Mesendoderm (in vitro differentiated cells): ENCODE results near the gene CAMK2G. TPM values are rescaled to one million over a fixed set of nuclear protein-coding genes. Genes with fewer than 3 reads are reported as not detected.

ENCODE experiments used
- DNase-seq: peaks from one replicate; pipeline ENCODE4 v3.0.0; 2013
- H2AK5ac ChIP-seq: 2 replicates; pipeline ENCODE4 v1.6.1; 2013; ENCODE audit warnings: low read length, inconsistent platforms
- H2BK120ac ChIP-seq: 2 replicates; pipeline ENCODE4 v1.6.1; 2013; ENCODE audit warnings: low read depth, mild to moderate bottlenecking, low read length, moderate library complexity, mixed read lengths
- H2BK15ac ChIP-seq: replicated peaks from 2 replicates; pipeline ENCODE4 v1.6.1; 2013; ENCODE audit warnings: low read depth, mild to moderate bottlenecking, moderate library complexity
- H2BK5ac ChIP-seq: 2 replicates; pipeline ENCODE4 v1.6.1; 2013; ENCODE audit warnings: low read length, inconsistent platforms
- H3K18ac ChIP-seq: 2 replicates; pipeline ENCODE4 v1.6.1; 2013; ENCODE audit warnings: mild to moderate bottlenecking, low read length, mixed read lengths
- H3K23ac ChIP-seq: one replicate; pipeline ENCODE4 v1.6.1; 2013; ENCODE audit warnings: low read length
- H3K27ac ChIP-seq: 2 replicates; pipeline ENCODE4 v1.5.1; 2013; ENCODE audit warnings: low read depth, mild to moderate bottlenecking, inconsistent platforms, low read length, moderate library complexity
- H3K27me3 ChIP-seq: 2 replicates; pipeline ENCODE4 v1.6.1; 2013; ENCODE audit warnings: low read length, control low read depth, mild to moderate bottlenecking, inconsistent platforms; ENCODE audit not compliant: insufficient read depth, poor library complexity
- H3K36me3 ChIP-seq: 2 replicates; pipeline ENCODE4 v1.6.1; 2013; ENCODE audit warnings: low read length, inconsistent platforms; ENCODE audit not compliant: control insufficient read depth, insufficient read depth
- H3K4ac ChIP-seq: one replicate; pipeline ENCODE4 v1.6.1; 2013; ENCODE audit warnings: low read depth, mild to moderate bottlenecking, low read length, moderate library complexity
- H3K4me1 ChIP-seq: 2 replicates; pipeline ENCODE4 v1.6.1; 2013; ENCODE audit warnings: low read depth, low read length, inconsistent platforms; ENCODE audit not compliant: control insufficient read depth
- H3K4me2 ChIP-seq: 2 replicates; pipeline ENCODE4 v1.6.1; 2013; ENCODE audit warnings: low read length
- H3K4me3 ChIP-seq: 2 replicates; pipeline ENCODE4 v1.5.1; 2013; ENCODE audit warnings: mild to moderate bottlenecking, low read length
- H3K56ac ChIP-seq: one replicate; pipeline ENCODE4 v1.6.1; 2013; ENCODE audit warnings: low read length
- H3K79me1 ChIP-seq: 2 replicates; pipeline ENCODE4 v1.6.1; 2013; ENCODE audit warnings: low read length, inconsistent platforms
- H3K79me2 ChIP-seq: 2 replicates; pipeline ENCODE4 v1.6.1; 2013; ENCODE audit warnings: mild to moderate bottlenecking, low read length; ENCODE audit not compliant: control insufficient read depth, insufficient read depth
- H3K9ac ChIP-seq: 2 replicates; pipeline ENCODE4 v1.6.1; 2013; ENCODE audit warnings: low read length, inconsistent platforms
- H4K5ac ChIP-seq: one replicate; pipeline ENCODE4 v1.6.1; 2013; ENCODE audit warnings: low read length
- H4K8ac ChIP-seq: one replicate; pipeline ENCODE4 v1.6.1; 2013; ENCODE audit warnings: low read depth, mild to moderate bottlenecking, control low read depth, low read length, moderate library complexity
- whole genome bisulfite sequencing: extraction: QIAGEN DNeasy Blood & Tissue Kit; methylation state at CpG from one replicate; pipeline ENCODE4 v1.1.7; 2013; ENCODE audit warnings: low lambda C conversion rate, missing lambda C conversion rate; ENCODE audit not compliant: insufficient coverage; ENCODE audit errors: extremely low coverage; 5-methylcytosine and 5-hydroxymethylcytosine counted together
- small RNA-seq: library from polyadenylated mRNA; stranded (forward); fragments of <200 nt; extraction: miRNeasy Mini kit (QIAGEN cat#:217004); gene quantifications from one replicate; pipeline ENCODE3, GENCODE V24; 2013; ENCODE audit not compliant: insufficient read depth

The CAMK2G gene

DNA sequence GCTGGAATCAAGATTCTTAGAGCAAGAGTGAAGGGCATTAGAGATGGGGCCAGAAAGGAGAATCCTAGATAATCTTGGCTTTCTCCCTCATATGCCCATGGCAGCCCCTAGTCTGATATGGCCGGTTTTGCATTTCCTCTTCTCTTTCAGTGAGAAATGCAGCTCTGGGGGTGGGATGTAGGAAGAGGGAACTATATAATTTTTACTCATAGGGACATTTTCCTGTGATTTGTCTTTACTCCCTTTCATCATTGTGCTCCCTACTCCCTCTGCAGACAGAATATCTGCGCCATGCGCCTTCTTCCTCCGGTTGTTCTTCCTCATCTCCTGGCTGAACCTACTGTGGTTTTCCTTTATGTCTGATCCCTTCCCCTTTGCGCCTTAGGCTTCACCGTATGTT, 109.3 kb downstream of the CAMK2G start:
- no CpG with 5 or more reads among the region's 6 CpGs for WGBS
- no peak overlapping the region for H3K9ac ChIP-seq
- H3K79me2 ChIP-seq, result no peaks in the 10 kb centered on the region
- no peak overlapping the region for H4K5ac ChIP-seq
- no peaks in the 10 kb centered on the region for H3K27me3 ChIP-seq
- no peaks in the 10 kb centered on the region for H3K4me1 ChIP-seq
- peaks cover 33% of the 10 kb centered on the region for H3K36me3 ChIP-seq
- no peaks in the 10 kb centered on the region for H3K79me1 ChIP-seq
- no peak overlapping the region for H2AK5ac ChIP-seq
- no peak overlapping the region for H3K27ac ChIP-seq
- no peak overlapping the region for H2BK5ac ChIP-seq
- H3K4ac ChIP-seq, result no peak overlapping the region
- no peak overlapping the region for H2BK120ac ChIP-seq
- H2BK15ac ChIP-seq, result no peak overlapping the region
- no peak overlapping the region for H3K4me3 ChIP-seq
- H4K8ac ChIP-seq, result no peak overlapping the region
- no peak for DNase-seq
- no peak overlapping the region for H3K23ac ChIP-seq
- H3K18ac ChIP-seq, result no peak overlapping the region
- no peak overlapping the region for H3K4me2 ChIP-seq
- no peak overlapping the region for H3K56ac ChIP-seq

GRCh38 chr10:73763343-73763742, 111.0 kb downstream of the CAMK2G start:
- no peak overlapping the region for H3K27ac ChIP-seq
- H3K36me3 ChIP-seq, result peaks cover 32% of the 10 kb centered on the region
- H3K23ac ChIP-seq, result no peak overlapping the region

DNA sequence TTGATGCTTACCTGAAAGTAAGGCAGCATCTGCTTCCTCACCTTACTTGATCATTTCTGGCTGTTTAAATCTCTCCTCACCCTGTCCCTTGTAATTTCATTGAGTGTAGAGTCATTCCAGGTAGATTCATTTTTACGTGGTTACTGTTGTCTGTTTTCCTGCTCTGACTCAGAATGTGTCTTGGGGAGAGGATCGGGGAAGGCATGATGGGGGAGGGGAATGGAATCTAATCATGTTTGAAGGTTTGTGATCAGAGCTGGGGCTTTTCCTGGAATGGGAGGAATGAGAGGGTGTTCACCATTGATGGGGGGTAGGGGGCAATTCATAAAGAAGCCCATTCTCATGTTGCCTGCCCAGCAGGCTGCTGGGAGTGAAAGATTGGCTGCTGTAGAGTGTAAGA, 111.4 kb downstream of the CAMK2G start:
- Histone ChIP-seq H3K4me2 (no peak overlapping the region), H4K5ac (no peak overlapping the region), H3K4me1 (no peaks in the 10 kb centered on the region), H4K8ac (no peak overlapping the region), H2BK120ac (no peak overlapping the region), H3K79me2 (no peaks in the 10 kb centered on the region), H3K9ac (no peak overlapping the region), H3K79me1 (no peaks in the 10 kb centered on the region), H2AK5ac (no peak overlapping the region), H3K56ac (no peak overlapping the region), H3K4ac (no peak overlapping the region), H2BK5ac (no peak overlapping the region), H3K27me3 (no peaks in the 10 kb centered on the region), H3K23ac (no peak overlapping the region), H3K27ac (no peak overlapping the region), H3K18ac (no peak overlapping the region), H3K4me3 (no peak overlapping the region), H3K36me3 (peaks cover 32% of the 10 kb centered on the region), H2BK15ac (no peak overlapping the region)
- no CpG with 5 or more reads among the region's 2 CpGs for WGBS
- DNase-seq, result no peak

More at GRCh38 chr10:73763343-73763742, 111.0 kb downstream of the CAMK2G start:
- H2AK5ac ChIP-seq, result no peak overlapping the region
- no peak for DNase-seq
- WGBS, result no CpG with 5 or more reads among the region's 2 CpGs
- H3K9ac ChIP-seq, result no peak overlapping the region
- H3K4me1 ChIP-seq, result no peaks in the 10 kb centered on the region
- H3K4ac ChIP-seq, result no peak overlapping the region
- no peak overlapping the region for H4K8ac ChIP-seq
- H2BK5ac ChIP-seq, result no peak overlapping the region
- H3K56ac ChIP-seq, result no peak overlapping the region
- H3K18ac ChIP-seq, result no peak overlapping the region
- H3K4me3 ChIP-seq, result no peak overlapping the region
- no peak overlapping the region for H4K5ac ChIP-seq
- H2BK120ac ChIP-seq, result no peak overlapping the region
- no peaks in the 10 kb centered on the region for H3K27me3 ChIP-seq
- H3K4me2 ChIP-seq, result no peak overlapping the region
- H3K79me1 ChIP-seq, result no peaks in the 10 kb centered on the region
- H2BK15ac ChIP-seq, result no peak overlapping the region
- H3K79me2 ChIP-seq, result no peaks in the 10 kb centered on the region

Small RNAs within 50 kb of the gene (small RNA-seq; reads per million reads assigned to genes)
- gene AC022400.9 (not detected), gene ZSWIM8-AS1 (not detected)
